ENCODE results near the gene RAB11FIP4. TPM values are rescaled to one million over a fixed set of nuclear protein-coding genes. Genes with fewer than 3 reads are reported as not detected.
A peak's percentile ranks its signal among the peaks of the same experiment; 100 is the strongest.

The RAB11FIP4 gene
- total and polyA plus RNA-seq, 10 of the 15 experiments (the other 5 are each of a cell fraction or from before 2014, with no cell fraction given), result 1.4 to 27.0 (median 17.6) TPM

DNA sequence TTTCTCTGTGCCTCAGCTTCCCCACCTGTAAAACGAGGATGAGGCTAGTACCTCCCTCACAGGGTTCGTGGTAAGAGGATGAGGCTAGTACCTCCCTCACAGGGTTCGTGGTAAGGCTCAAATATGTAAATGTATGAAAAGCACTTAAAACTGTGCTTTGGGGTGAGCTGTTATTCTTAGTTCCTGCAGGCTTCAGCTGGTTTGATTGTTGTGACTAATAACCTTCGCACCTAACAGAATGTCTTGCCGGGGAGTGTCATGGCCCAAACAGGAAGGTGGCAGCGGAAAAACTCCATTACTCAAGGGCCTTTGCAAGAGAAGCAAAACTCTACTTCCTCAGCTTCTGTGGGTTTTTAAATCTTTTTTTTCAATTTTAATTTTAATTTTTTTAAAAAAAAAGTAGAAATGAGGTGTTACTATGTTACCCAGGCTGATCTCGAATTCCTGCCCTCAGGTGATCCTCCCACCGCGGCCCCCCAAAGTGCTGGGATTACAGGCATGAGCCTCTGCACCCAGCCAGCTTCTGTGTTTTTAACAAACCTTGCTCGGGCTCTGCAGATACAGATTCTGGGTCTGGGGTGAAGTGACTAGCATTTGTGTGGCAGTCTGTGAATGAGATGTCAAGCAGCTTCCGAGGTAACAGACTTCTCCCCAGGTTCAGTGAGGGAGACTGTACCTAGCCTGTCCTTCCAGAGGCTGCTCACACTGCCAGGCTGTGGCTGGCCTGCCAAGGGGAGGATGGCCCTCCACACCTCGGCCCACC is 103.0 kb downstream of the RAB11FIP4 start (continued):
- TF ChIP-seq, protein P1, sequence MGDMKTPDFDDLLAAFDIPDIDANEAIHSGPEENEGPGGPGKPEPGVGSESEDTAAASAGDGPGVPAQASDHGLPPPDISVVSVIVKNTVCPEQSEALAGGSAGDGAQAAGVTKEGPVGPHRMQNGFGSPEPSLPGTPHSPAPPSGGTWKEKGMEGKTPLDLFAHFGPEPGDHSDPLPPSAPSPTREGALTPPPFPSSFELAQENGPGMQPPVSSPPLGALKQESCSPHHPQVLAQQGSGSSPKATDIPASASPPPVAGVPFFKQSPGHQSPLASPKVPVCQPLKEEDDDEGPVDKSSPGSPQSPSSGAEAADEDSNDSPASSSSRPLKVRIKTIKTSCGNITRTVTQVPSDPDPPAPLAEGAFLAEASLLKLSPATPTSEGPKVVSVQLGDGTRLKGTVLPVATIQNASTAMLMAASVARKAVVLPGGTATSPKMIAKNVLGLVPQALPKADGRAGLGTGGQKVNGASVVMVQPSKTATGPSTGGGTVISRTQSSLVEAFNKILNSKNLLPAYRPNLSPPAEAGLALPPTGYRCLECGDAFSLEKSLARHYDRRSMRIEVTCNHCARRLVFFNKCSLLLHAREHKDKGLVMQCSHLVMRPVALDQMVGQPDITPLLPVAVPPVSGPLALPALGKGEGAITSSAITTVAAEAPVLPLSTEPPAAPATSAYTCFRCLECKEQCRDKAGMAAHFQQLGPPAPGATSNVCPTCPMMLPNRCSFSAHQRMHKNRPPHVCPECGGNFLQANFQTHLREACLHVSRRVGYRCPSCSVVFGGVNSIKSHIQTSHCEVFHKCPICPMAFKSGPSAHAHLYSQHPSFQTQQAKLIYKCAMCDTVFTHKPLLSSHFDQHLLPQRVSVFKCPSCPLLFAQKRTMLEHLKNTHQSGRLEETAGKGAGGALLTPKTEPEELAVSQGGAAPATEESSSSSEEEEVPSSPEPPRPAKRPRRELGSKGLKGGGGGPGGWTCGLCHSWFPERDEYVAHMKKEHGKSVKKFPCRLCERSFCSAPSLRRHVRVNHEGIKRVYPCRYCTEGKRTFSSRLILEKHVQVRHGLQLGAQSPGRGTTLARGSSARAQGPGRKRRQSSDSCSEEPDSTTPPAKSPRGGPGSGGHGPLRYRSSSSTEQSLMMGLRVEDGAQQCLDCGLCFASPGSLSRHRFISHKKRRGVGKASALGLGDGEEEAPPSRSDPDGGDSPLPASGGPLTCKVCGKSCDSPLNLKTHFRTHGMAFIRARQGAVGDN (IDR thresholded peaks at IDR 0.05), result peak; percentile 89
- TF ChIP-seq MXI1 (IDR thresholded peaks at IDR 0.05; ENCODE audit: low read depth, low read length), result peak; percentile 56; the same call in 1 of the 2 replicates
- no peak; the same call in 1 of the 2 replicates for TF ChIP-seq LARP7 (IDR thresholded peaks at IDR 0.05)
- peak; percentile 55 for TF ChIP-seq MTA2 (IDR thresholded peaks at IDR 0.05; ENCODE audit: low read depth)
- no peak for TF ChIP-seq EGR1 (IDR thresholded peaks at IDR 0.05; ENCODE audit: borderline replicate concordance in 1 of 2, low read depth in 2 of 2, low read length in 2 of 2)
- TF ChIP-seq, protein P2, sequence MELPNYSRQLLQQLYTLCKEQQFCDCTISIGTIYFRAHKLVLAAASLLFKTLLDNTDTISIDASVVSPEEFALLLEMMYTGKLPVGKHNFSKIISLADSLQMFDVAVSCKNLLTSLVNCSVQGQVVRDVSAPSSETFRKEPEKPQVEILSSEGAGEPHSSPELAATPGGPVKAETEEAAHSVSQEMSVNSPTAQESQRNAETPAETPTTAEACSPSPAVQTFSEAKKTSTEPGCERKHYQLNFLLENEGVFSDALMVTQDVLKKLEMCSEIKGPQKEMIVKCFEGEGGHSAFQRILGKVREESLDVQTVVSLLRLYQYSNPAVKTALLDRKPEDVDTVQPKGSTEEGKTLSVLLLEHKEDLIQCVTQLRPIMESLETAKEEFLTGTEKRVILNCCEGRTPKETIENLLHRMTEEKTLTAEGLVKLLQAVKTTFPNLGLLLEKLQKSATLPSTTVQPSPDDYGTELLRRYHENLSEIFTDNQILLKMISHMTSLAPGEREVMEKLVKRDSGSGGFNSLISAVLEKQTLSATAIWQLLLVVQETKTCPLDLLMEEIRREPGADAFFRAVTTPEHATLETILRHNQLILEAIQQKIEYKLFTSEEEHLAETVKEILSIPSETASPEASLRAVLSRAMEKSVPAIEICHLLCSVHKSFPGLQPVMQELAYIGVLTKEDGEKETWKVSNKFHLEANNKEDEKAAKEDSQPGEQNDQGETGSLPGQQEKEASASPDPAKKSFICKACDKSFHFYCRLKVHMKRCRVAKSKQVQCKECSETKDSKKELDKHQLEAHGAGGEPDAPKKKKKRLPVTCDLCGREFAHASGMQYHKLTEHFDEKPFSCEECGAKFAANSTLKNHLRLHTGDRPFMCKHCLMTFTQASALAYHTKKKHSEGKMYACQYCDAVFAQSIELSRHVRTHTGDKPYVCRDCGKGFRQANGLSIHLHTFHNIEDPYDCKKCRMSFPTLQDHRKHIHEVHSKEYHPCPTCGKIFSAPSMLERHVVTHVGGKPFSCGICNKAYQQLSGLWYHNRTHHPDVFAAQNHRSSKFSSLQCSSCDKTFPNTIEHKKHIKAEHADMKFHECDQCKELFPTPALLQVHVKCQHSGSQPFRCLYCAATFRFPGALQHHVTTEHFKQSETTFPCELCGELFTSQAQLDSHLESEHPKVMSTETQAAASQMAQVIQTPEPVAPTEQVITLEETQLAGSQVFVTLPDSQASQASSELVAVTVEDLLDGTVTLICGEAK (IDR thresholded peaks at IDR 0.05; ENCODE audit: borderline replicate concordance), result no peak
- TF ChIP-seq SUZ12 (IDR thresholded peaks at IDR 0.05; ENCODE audit: unreplicated experiment), result no peak
- TF ChIP-seq, protein P3, sequence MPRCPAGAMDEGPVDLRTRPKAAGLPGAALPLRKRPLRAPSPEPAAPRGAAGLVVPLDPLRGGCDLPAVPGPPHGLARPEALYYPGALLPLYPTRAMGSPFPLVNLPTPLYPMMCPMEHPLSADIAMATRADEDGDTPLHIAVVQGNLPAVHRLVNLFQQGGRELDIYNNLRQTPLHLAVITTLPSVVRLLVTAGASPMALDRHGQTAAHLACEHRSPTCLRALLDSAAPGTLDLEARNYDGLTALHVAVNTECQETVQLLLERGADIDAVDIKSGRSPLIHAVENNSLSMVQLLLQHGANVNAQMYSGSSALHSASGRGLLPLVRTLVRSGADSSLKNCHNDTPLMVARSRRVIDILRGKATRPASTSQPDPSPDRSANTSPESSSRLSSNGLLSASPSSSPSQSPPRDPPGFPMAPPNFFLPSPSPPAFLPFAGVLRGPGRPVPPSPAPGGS (IDR thresholded peaks at IDR 0.05; ENCODE audit: borderline replicate concordance, insufficient read depth, low read depth, low read length, poor library complexity, severe bottlenecking), result peak; percentile 65
- no peak for TF ChIP-seq RAD21 (IDR thresholded peaks at IDR 0.05; ENCODE audit: insufficient read depth, low read depth, low read length)
- TF ChIP-seq POU2F2 (IDR thresholded peaks at IDR 0.05; ENCODE audit: borderline replicate concordance, low read depth, low read length), result peak; percentile 93; the same call in 2 of the 3 replicates
- no peak for TF ChIP-seq YBX1 (IDR thresholded peaks at IDR 0.05)
- TF ChIP-seq TBL1XR1 (IDR thresholded peaks at IDR 0.05; ENCODE audit: low read depth, low read length), result no peak
- TF ChIP-seq JUND (IDR thresholded peaks at IDR 0.05; ENCODE audit: low read depth, low read length), result no peak
- peak; percentile 49 to 53; a peak in 2 of 4 replicates for TF ChIP-seq IKZF2 (IDR thresholded peaks at IDR 0.05)
- TF ChIP-seq BMI1 (IDR thresholded peaks at IDR 0.05; ENCODE audit: borderline replicate concordance), result no peak
- TF ChIP-seq, protein P4, sequence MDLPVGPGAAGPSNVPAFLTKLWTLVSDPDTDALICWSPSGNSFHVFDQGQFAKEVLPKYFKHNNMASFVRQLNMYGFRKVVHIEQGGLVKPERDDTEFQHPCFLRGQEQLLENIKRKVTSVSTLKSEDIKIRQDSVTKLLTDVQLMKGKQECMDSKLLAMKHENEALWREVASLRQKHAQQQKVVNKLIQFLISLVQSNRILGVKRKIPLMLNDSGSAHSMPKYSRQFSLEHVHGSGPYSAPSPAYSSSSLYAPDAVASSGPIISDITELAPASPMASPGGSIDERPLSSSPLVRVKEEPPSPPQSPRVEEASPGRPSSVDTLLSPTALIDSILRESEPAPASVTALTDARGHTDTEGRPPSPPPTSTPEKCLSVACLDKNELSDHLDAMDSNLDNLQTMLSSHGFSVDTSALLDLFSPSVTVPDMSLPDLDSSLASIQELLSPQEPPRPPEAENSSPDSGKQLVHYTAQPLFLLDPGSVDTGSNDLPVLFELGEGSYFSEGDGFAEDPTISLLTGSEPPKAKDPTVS (IDR thresholded peaks at IDR 0.05; ENCODE audit: low read depth, low read length), result no peak
